PFSK-1 (cell line): ENCODE measurements around the gene NDRG4. TPM values are rescaled to one million over a fixed set of nuclear protein-coding genes. Genes with fewer than 3 reads are reported as not detected.

ENCODE experiments used
- FOXP2 ChIP-seq: optimal IDR thresholded peaks from 2 replicates; pipeline ENCODE3; 2011; ENCODE audit warnings: borderline replicate concordance, control low read depth, inconsistent platforms; ENCODE audit not compliant: insufficient read depth; ENCODE audit errors: extremely low read length, extremely low read depth
- POLR2AphosphoS5 ChIP-seq: IDR thresholded peaks from 2 replicates; pipeline ENCODE4 v1.6.1; 2012; ENCODE audit warnings: low read depth, mild to moderate bottlenecking, control low read depth, low read length, moderate library complexity
- SIN3A ChIP-seq: IDR thresholded peaks from 2 replicates; pipeline ENCODE4 v1.6.1; 2012; ENCODE audit warnings: mild to moderate bottlenecking, low read length, moderate library complexity, borderline replicate concordance; ENCODE audit not compliant: insufficient read depth
- TAF1 ChIP-seq: IDR thresholded peaks from 2 replicates; pipeline ENCODE4 v1.6.1; 2012; ENCODE audit warnings: low read length, control low read depth, borderline replicate concordance; ENCODE audit not compliant: insufficient read depth
- polyA plus RNA-seq: library from polyadenylated mRNA; unstranded; fragments of >200 nt; gene quantifications from one replicate; pipeline ENCODE4 v1.2.1, GENCODE V29; 2012; ENCODE audit warnings: low read depth, missing spikeins; ENCODE audit not compliant: insufficient read length
- TF ChIP-seq, protein P1 (sequence below), 2 experiments: IDR thresholded peaks; 2 replicates each; pipeline versions ENCODE4 v1.6.1 to v1.8.0; 2011 to 2012; ENCODE audit warnings: low read depth in 2 of 2, low read length in 2 of 2, control low read depth in 1 of 2, inconsistent platforms in 1 of 2, mild to moderate bottlenecking in 1 of 2, moderate library complexity in 1 of 2; ENCODE audit not compliant: insufficient read depth in 1 of 2

NDRG4 gene, protein sequence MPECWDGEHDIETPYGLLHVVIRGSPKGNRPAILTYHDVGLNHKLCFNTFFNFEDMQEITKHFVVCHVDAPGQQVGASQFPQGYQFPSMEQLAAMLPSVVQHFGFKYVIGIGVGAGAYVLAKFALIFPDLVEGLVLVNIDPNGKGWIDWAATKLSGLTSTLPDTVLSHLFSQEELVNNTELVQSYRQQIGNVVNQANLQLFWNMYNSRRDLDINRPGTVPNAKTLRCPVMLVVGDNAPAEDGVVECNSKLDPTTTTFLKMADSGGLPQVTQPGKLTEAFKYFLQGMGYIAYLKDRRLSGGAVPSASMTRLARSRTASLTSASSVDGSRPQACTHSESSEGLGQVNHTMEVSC
- 0.93 TPM for polyA plus RNA-seq

DNA sequence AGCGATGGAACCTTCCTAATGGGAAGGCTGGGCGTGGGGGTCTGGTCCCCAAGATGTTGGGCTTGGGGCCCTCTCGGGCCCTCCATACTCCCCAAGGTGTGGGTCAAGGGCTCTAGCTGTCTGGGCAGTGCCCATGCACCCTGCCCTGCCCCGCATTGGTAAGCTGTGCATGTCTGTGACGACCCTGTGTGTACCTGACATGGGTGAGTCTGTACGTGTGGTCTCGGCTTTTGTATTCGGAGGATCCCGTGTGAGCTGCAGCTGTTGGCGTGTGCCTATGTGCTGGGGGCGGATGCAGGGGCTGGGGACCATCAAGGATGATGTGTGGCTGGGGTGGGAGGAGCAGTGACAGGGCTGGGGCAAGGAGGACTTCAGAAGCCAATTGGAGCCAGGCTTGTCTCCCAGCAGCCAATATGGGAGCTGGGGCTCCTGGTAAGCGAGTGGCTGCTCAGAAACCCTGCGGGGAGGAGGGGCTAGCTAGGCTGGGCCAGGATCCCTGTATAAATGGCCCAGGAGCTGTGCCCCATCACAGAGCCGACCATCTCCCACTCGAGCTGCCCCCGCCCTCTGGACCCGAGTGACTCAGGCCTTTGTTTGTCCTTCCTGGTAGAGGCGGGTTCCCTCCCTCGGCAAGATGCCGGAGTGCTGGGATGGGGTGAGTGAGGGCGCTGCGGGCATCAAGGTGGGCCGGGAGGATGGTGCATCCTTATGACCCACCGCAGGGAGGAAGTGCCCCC, at the start of gene NDRG4:
Gene NDRG4 (plus strand): TSS at position 529 of the 737 bp plus-strand sequence. CDS start 106 bp downstream, at position 635.
- TF ChIP-seq, protein P1, sequence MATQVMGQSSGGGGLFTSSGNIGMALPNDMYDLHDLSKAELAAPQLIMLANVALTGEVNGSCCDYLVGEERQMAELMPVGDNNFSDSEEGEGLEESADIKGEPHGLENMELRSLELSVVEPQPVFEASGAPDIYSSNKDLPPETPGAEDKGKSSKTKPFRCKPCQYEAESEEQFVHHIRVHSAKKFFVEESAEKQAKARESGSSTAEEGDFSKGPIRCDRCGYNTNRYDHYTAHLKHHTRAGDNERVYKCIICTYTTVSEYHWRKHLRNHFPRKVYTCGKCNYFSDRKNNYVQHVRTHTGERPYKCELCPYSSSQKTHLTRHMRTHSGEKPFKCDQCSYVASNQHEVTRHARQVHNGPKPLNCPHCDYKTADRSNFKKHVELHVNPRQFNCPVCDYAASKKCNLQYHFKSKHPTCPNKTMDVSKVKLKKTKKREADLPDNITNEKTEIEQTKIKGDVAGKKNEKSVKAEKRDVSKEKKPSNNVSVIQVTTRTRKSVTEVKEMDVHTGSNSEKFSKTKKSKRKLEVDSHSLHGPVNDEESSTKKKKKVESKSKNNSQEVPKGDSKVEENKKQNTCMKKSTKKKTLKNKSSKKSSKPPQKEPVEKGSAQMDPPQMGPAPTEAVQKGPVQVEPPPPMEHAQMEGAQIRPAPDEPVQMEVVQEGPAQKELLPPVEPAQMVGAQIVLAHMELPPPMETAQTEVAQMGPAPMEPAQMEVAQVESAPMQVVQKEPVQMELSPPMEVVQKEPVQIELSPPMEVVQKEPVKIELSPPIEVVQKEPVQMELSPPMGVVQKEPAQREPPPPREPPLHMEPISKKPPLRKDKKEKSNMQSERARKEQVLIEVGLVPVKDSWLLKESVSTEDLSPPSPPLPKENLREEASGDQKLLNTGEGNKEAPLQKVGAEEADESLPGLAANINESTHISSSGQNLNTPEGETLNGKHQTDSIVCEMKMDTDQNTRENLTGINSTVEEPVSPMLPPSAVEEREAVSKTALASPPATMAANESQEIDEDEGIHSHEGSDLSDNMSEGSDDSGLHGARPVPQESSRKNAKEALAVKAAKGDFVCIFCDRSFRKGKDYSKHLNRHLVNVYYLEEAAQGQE (IDR thresholded peaks at IDR 0.05; ENCODE audit: insufficient read depth in 1 of 2, low read depth in 2 of 2, low read length in 2 of 2), result no peak
- TF ChIP-seq POLR2AphosphoS5, result no peak
- no peak for TF ChIP-seq FOXP2

DNA sequence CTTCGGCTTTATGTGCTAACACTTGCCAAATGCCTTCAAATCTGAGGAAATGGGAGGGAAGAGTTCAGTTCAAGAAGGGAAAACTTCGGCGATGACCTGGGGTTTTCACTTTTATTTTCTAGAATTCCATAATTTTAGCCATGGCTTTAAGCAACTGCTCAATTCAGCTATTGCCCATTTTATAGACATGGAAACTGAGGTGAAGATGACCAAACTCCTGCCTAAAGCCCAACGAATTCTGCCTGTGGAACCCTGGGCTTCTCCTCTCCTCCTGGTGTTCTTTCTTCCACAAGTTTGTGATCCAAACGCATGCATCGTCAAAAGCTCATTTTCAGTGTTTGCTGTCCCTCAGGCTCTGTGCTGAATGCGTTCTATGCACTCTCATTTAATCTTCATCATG, 49.4 kb upstream of the NDRG4 start:
- TF ChIP-seq TAF1 (no peak), SIN3A (no peak), POLR2AphosphoS5 (no peak), FOXP2 (no peak)
- TF ChIP-seq, protein P1 (IDR thresholded peaks at IDR 0.05; ENCODE audit: insufficient read depth in 1 of 2, low read depth in 2 of 2, low read length in 2 of 2), result no peak

DNA sequence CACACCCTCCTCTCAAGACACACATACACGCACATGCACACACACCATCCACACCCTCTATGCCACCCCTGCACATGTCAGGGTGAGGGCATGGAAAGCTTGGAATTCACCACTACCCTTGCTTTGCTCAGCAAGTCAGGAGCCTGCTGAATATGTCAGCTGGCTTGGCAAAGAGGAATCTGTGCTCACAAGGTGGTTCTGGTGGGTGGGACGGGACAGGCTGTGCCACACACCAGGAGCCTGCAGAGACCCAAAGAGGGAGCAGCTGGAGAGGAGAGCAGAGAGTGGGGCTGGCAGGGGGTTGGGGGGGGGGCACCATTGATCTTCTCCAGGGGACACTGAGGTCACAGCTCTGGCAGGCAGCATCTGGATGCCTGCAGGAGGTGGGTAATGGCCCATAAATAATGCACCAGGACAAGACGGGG, 48.7 kb upstream of the NDRG4 start:
- TF ChIP-seq TAF1 (no peak), SIN3A (no peak), POLR2AphosphoS5 (no peak), FOXP2 (no peak)
- TF ChIP-seq, protein P1 (IDR thresholded peaks at IDR 0.05; ENCODE audit: insufficient read depth in 1 of 2, low read depth in 2 of 2, low read length in 2 of 2), result no peak

DNA sequence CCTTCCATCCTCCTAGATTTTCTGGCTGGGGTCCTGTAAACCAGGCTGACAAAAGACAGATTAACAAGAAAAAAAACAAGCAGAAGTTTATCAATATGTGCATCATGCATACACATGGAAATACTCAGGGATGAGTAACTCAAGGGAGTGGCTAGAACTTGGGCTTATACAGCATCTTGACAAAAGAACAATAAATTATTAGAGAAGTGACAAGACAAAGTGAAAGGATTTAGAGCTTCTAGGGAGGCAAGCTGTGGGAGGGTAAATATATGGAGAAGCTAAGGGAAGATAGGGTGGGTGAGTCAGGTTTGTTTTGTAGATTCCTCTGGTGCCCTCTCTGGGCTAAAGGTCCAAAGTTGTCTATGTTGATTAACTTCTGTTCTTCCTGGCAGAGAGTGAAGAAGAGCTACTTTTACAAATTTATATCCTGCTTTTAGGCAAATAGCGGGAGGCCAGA, 48.0 kb upstream of the NDRG4 start:
- TF ChIP-seq SIN3A (no peak), TAF1 (no peak), FOXP2 (no peak), POLR2AphosphoS5 (no peak)
- TF ChIP-seq, protein P1 (IDR thresholded peaks at IDR 0.05; ENCODE audit: insufficient read depth in 1 of 2, low read depth in 2 of 2, low read length in 2 of 2), result no peak
